Measurements from ENCODE around the gene RENBP.

- TF ChIP-seq NFRKB (IDR thresholded peaks at IDR 0.05; ENCODE audit: low read depth), result no peak
- no peak for TF ChIP-seq SAFB2 (IDR thresholded peaks at IDR 0.05; ENCODE audit: borderline replicate concordance, low read depth, low read length, severe bottlenecking)
- no peak for TF ChIP-seq ZNF253 (CRISPR knock-in tag; conservative IDR thresholded peaks at IDR 0.05)
- no peak for TF ChIP-seq ZBTB43 (CRISPR knock-in tag; IDR thresholded peaks at IDR 0.05)
These were observed 42.1 kb downstream of the RENBP start for GRCh38 chrX:153902385-153902784.
